Measurements from ENCODE around the gene CDK2AP2.

Gene CDK2AP2

GRCh38 chr11:67493548-67494370, 14.2 kb downstream of the CDK2AP2 start:
- no peak overlapping the region for H3K4me3 ChIP-seq (ENCODE audit: insufficient read depth in 1 of 2, low read depth in 1 of 2, low read length in 2 of 2)
- H2AFZ ChIP-seq (ENCODE audit: low read depth, low read length) = no peak overlapping the region
- 97% methylated on average over 63 of the region's 65 CpGs for WGBS
- no peak overlapping the region for H3K18ac ChIP-seq (ENCODE audit: low read depth in 1 of 2, low read length in 2 of 2)
- no peaks in the 10 kb centered on the region for H3K9me3 ChIP-seq (ENCODE audit: control insufficient read depth, low read length)
- DNase-seq = no peak
- H3K23ac ChIP-seq (ENCODE audit: low read length in 2 of 2) = no peak overlapping the region
- H3K27me3 ChIP-seq (ENCODE audit: control insufficient read depth in 1 of 2, insufficient read depth in 1 of 2, low read length in 2 of 2) = no peaks in the 10 kb centered on the region
- peaks cover 27 to 98% of the 10 kb centered on the region in 2 experiments for H3K36me3 ChIP-seq (ENCODE audit: control insufficient read depth in 1 of 2, insufficient read depth in 2 of 2, low read depth in 1 of 2, low read length in 2 of 2)
- no peak overlapping the region for H4K91ac ChIP-seq (ENCODE audit: low read length)
- H3K4ac ChIP-seq (ENCODE audit: low read depth in 1 of 2, low read length in 2 of 2) = no peak overlapping the region
- no peak overlapping the region for H3K9ac ChIP-seq (ENCODE audit: low read length)
- no peak overlapping the region for H3K4me2 ChIP-seq (ENCODE audit: low read length, poor library complexity, severe bottlenecking)
- no peak overlapping the region for H3K27ac ChIP-seq (ENCODE audit: low read length, poor library complexity, severe bottlenecking)
- no peak overlapping the region for H2BK12ac ChIP-seq (ENCODE audit: low read length in 2 of 2)
- peaks cover 45% of the 10 kb centered on the region for H3K79me1 ChIP-seq (replicated peaks; ENCODE audit: low read length, poor library complexity, severe bottlenecking)
- no peak overlapping the region for H2BK15ac ChIP-seq (ENCODE audit: low read depth, poor library complexity, severe bottlenecking)
- H2AK5ac ChIP-seq (ENCODE audit: low read length, severe bottlenecking) = no peak overlapping the region
- no peak overlapping the region for H2BK120ac ChIP-seq (ENCODE audit: low read depth, low read length)
- peaks cover 22% of the 10 kb centered on the region for H3K4me1 ChIP-seq (ENCODE audit: control insufficient read depth, insufficient read depth, low read depth, low read length)
- no peak overlapping the region for H3K14ac ChIP-seq (ENCODE audit: low read length in 2 of 2)
- H2BK5ac ChIP-seq (ENCODE audit: low read depth, low read length, poor library complexity, severe bottlenecking) = no peak overlapping the region
- no peak overlapping the region for H4K8ac ChIP-seq (ENCODE audit: low read length)

- Histone ChIP-seq H3K18ac (ENCODE audit: low read depth in 1 of 2, low read length in 2 of 2) (no peak overlapping the region), H2BK15ac (ENCODE audit: low read depth, poor library complexity, severe bottlenecking) (no peak overlapping the region), H4K91ac (ENCODE audit: low read length) (no peak overlapping the region), H3K4ac (ENCODE audit: low read depth in 1 of 2, low read length in 2 of 2) (no peak overlapping the region), H3K4me2 (ENCODE audit: low read length, poor library complexity, severe bottlenecking) (no peak overlapping the region), H3K27ac (ENCODE audit: low read length, poor library complexity, severe bottlenecking) (no peak overlapping the region), H3K14ac (ENCODE audit: low read length in 2 of 2) (no peak overlapping the region), H3K9me3 (ENCODE audit: control insufficient read depth, low read length) (no peaks in the 10 kb centered on the region), H3K36me3 (ENCODE audit: control insufficient read depth in 1 of 2, insufficient read depth in 2 of 2, low read depth in 1 of 2, low read length in 2 of 2) (peaks cover 30 to 95% of the 10 kb centered on the region in 2 experiments), H3K27me3 (ENCODE audit: control insufficient read depth in 1 of 2, insufficient read depth in 1 of 2, low read length in 2 of 2) (no peaks in the 10 kb centered on the region), H4K8ac (ENCODE audit: low read length) (no peak overlapping the region), H3K79me1 (replicated peaks; ENCODE audit: low read length, poor library complexity, severe bottlenecking) (peaks cover 40% of the 10 kb centered on the region), H3K9ac (ENCODE audit: low read length) (no peak overlapping the region), H3K23ac (ENCODE audit: low read length in 2 of 2) (no peak overlapping the region), H2AK5ac (ENCODE audit: low read length, severe bottlenecking) (no peak overlapping the region), H2BK120ac (ENCODE audit: low read depth, low read length) (no peak overlapping the region), H2AFZ (ENCODE audit: low read depth, low read length) (no peak overlapping the region), H2BK5ac (ENCODE audit: low read depth, low read length, poor library complexity, severe bottlenecking) (no peak overlapping the region), H3K4me3 (ENCODE audit: insufficient read depth in 1 of 2, low read depth in 1 of 2, low read length in 2 of 2) (no peak overlapping the region), H3K4me1 (ENCODE audit: control insufficient read depth, insufficient read depth, low read depth, low read length) (peaks cover 17% of the 10 kb centered on the region), H2BK12ac (ENCODE audit: low read length in 2 of 2) (no peak overlapping the region)
- WGBS = 93% methylated on average over 45 of the region's 46 CpGs
- DNase-seq = no peak
Observed at GRCh38 chr11:67492801-67493547, 15.0 kb downstream of the CDK2AP2 start.

- WGBS = 93% methylated on average over 19 of the region's 19 CpGs
- peaks cover 37 to 88% of the 10 kb centered on the region in 2 experiments for H3K36me3 ChIP-seq (ENCODE audit: control insufficient read depth in 1 of 2, insufficient read depth in 2 of 2, low read depth in 1 of 2, low read length in 2 of 2)
- no peak overlapping the region for H3K23ac ChIP-seq (ENCODE audit: low read length in 2 of 2)
- no peak overlapping the region for H2BK12ac ChIP-seq (ENCODE audit: low read length in 2 of 2)
- no peak overlapping the region for H2BK120ac ChIP-seq (ENCODE audit: low read depth, low read length)
- no peak overlapping the region for H3K4me2 ChIP-seq (ENCODE audit: low read length, poor library complexity, severe bottlenecking)
- H2BK5ac ChIP-seq (ENCODE audit: low read depth, low read length, poor library complexity, severe bottlenecking) = no peak overlapping the region
- H2BK15ac ChIP-seq (ENCODE audit: low read depth, poor library complexity, severe bottlenecking) = no peak overlapping the region
- H3K79me1 ChIP-seq (replicated peaks; ENCODE audit: low read length, poor library complexity, severe bottlenecking) = peaks cover 35% of the 10 kb centered on the region
- H2AK5ac ChIP-seq (ENCODE audit: low read length, severe bottlenecking) = no peak overlapping the region
- H3K9ac ChIP-seq (ENCODE audit: low read length) = no peak overlapping the region
- H3K27me3 ChIP-seq (ENCODE audit: control insufficient read depth in 1 of 2, insufficient read depth in 1 of 2, low read length in 2 of 2) = no peaks in the 10 kb centered on the region
- no peak overlapping the region for H3K4ac ChIP-seq (ENCODE audit: low read depth in 1 of 2, low read length in 2 of 2)
- no peak overlapping the region for H4K91ac ChIP-seq (ENCODE audit: low read length)
- H3K4me3 ChIP-seq (ENCODE audit: insufficient read depth in 1 of 2, low read depth in 1 of 2, low read length in 2 of 2) = no peak overlapping the region
- H3K27ac ChIP-seq (ENCODE audit: low read length, poor library complexity, severe bottlenecking) = no peak overlapping the region
- H3K14ac ChIP-seq (ENCODE audit: low read length in 2 of 2) = no peak overlapping the region
- H4K8ac ChIP-seq (ENCODE audit: low read length) = no peak overlapping the region
- DNase-seq = no peak
- peaks cover 12% of the 10 kb centered on the region for H3K4me1 ChIP-seq (ENCODE audit: control insufficient read depth, insufficient read depth, low read depth, low read length)
- H3K9me3 ChIP-seq (ENCODE audit: control insufficient read depth, low read length) = no peaks in the 10 kb centered on the region
- H3K18ac ChIP-seq (ENCODE audit: low read depth in 1 of 2, low read length in 2 of 2) = no peak overlapping the region
- no peak overlapping the region for H2AFZ ChIP-seq (ENCODE audit: low read depth, low read length)
Observed at GRCh38 chr11:67492069-67492727, 15.8 kb downstream of the CDK2AP2 start.
